K562 (cell line): Measurements from ENCODE around the gene GABRB1.

ENCODE experiments used
- FOSL1 ChIP-seq: fragments of 200-800 bp; sonication (Bioruptor generic); conservative IDR thresholded peaks from 2 replicates; pipeline ENCODE4 v1.6.1; 2016; ENCODE audit warnings: missing genetic modification characterization, missing compliant biosample characterization
- GABPA ChIP-seq: fragments of 200-800 bp; sonication (Bioruptor generic); conservative IDR thresholded peaks from 2 replicates; pipeline ENCODE4 v1.6.1; 2016; ENCODE audit warnings: low read depth, missing genetic modification characterization, missing compliant biosample characterization
- JUN ChIP-seq, 2 experiments: sonication (generic) in 1 of 2; formaldehyde crosslinking in 1 of 2; IDR thresholded peaks; 2 replicates each; pipeline versions ENCODE4 v1.6.1 to v1.8.0; 2012 to 2022; ENCODE audit warnings: borderline replicate concordance in 2 of 2, mild to moderate bottlenecking in 2 of 2, improper control_type of control experiment in 1 of 2, low read depth in 1 of 2, low read length in 1 of 2, missing genetic modification reagents in 1 of 2
- SAP30 ChIP-seq: fragments of 200-600 bp; sonication (generic); IDR thresholded peaks from 2 replicates; pipeline ENCODE4 v1.6.1; 2012; ENCODE audit warnings: borderline replicate concordance, low read depth, mild to moderate bottlenecking, moderate library complexity, low read length, control low read depth, inconsistent platforms; ENCODE audit not compliant: insufficient read depth, poor library complexity, severe bottlenecking
- ZFP36 ChIP-seq: fragments of 150-350 bp; IDR thresholded peaks from 2 replicates; pipeline ENCODE4 v1.6.1; 2018; ENCODE audit warnings: low read length, low read depth; ENCODE audit not compliant: partially characterized antibody
- ZNF24 ChIP-seq: fragments of 450-650 bp; IDR thresholded peaks from 2 replicates; pipeline ENCODE4 v1.6.1; 2016
- TF ChIP-seq, protein P1 (sequence below), 3 experiments: IDR thresholded peaks in 2 of 3; conservative IDR thresholded peaks in 1 of 3; 2 replicates each; pipeline ENCODE4 v1.5.1; 2011 to 2012; ENCODE audit warnings: low read length in 3 of 3, mild to moderate bottlenecking in 3 of 3, control low read depth in 2 of 3, improper control_type of control experiment in 1 of 3, inconsistent platforms in 1 of 3, low read depth in 1 of 3, mixed read lengths in 1 of 3, moderate library complexity in 1 of 3; ENCODE audit not compliant: insufficient read depth in 2 of 3
- TF ChIP-seq, protein P2 (sequence below): sonication (generic); formaldehyde crosslinking; IDR thresholded peaks from 2 replicates; pipeline ENCODE4 v1.8.1; 2022; ENCODE audit warnings: missing genetic modification reagents
- TF ChIP-seq, protein P3 (sequence below): sonication (generic); formaldehyde crosslinking; IDR thresholded peaks from 2 replicates; pipeline ENCODE4 v1.8.1; 2023; ENCODE audit warnings: mild to moderate bottlenecking, missing genetic modification reagents
- TF ChIP-seq, protein P4 (sequence below): fragments of 450-650 bp; IDR thresholded peaks from 2 replicates; pipeline ENCODE4 v1.6.1; 2016

DNA sequence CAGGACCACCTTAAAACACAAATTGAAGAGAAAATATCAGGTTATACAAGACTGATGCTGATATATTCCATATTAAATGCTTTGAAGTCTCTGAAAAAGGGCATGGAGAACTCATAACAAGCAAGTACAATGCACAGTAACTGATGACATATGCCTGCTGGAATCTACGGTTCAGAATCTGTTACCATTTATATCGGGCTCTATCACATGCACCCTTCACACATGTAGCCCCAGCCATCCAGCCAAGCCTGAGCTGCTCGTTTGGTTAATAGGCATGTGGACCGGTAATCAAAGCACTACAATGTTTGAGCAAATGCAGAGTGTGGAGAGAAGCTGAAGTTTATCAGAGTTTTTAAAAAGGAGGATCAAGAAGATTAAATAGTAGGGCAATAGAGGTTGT lies 420.3 kb downstream of the GABRB1 start:
- no peak for TF ChIP-seq FOSL1 (tag)
- TF ChIP-seq ZNF24: no peak
- TF ChIP-seq, protein P1, sequence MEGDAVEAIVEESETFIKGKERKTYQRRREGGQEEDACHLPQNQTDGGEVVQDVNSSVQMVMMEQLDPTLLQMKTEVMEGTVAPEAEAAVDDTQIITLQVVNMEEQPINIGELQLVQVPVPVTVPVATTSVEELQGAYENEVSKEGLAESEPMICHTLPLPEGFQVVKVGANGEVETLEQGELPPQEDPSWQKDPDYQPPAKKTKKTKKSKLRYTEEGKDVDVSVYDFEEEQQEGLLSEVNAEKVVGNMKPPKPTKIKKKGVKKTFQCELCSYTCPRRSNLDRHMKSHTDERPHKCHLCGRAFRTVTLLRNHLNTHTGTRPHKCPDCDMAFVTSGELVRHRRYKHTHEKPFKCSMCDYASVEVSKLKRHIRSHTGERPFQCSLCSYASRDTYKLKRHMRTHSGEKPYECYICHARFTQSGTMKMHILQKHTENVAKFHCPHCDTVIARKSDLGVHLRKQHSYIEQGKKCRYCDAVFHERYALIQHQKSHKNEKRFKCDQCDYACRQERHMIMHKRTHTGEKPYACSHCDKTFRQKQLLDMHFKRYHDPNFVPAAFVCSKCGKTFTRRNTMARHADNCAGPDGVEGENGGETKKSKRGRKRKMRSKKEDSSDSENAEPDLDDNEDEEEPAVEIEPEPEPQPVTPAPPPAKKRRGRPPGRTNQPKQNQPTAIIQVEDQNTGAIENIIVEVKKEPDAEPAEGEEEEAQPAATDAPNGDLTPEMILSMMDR (IDR thresholded peaks at IDR 0.05 in 2 of 3, conservative IDR thresholded peaks at IDR 0.05 in 1 of 3; ENCODE audit: insufficient read depth in 2 of 3, low read depth in 1 of 3, low read length in 3 of 3): no peak
- TF ChIP-seq, protein P2, sequence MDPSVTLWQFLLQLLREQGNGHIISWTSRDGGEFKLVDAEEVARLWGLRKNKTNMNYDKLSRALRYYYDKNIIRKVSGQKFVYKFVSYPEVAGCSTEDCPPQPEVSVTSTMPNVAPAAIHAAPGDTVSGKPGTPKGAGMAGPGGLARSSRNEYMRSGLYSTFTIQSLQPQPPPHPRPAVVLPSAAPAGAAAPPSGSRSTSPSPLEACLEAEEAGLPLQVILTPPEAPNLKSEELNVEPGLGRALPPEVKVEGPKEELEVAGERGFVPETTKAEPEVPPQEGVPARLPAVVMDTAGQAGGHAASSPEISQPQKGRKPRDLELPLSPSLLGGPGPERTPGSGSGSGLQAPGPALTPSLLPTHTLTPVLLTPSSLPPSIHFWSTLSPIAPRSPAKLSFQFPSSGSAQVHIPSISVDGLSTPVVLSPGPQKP (CRISPR knock-in tag): no peak
- TF ChIP-seq, protein P3, sequence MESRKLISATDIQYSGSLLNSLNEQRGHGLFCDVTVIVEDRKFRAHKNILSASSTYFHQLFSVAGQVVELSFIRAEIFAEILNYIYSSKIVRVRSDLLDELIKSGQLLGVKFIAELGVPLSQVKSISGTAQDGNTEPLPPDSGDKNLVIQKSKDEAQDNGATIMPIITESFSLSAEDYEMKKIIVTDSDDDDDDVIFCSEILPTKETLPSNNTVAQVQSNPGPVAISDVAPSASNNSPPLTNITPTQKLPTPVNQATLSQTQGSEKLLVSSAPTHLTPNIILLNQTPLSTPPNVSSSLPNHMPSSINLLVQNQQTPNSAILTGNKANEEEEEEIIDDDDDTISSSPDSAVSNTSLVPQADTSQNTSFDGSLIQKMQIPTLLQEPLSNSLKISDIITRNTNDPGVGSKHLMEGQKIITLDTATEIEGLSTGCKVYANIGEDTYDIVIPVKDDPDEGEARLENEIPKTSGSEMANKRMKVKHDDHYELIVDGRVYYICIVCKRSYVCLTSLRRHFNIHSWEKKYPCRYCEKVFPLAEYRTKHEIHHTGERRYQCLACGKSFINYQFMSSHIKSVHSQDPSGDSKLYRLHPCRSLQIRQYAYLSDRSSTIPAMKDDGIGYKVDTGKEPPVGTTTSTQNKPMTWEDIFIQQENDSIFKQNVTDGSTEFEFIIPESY (CRISPR knock-in tag): no peak
- TF ChIP-seq JUN (IDR thresholded peaks at IDR 0.05; ENCODE audit: borderline replicate concordance, low read depth, low read length): no peak
- no peak for TF ChIP-seq JUN (CRISPR knock-in tag; IDR thresholded peaks at IDR 0.05; ENCODE audit: borderline replicate concordance)
- TF ChIP-seq GABPA (tag): no peak
- TF ChIP-seq ZFP36: no peak
- TF ChIP-seq SAP30: no peak
- TF ChIP-seq, protein P4, sequence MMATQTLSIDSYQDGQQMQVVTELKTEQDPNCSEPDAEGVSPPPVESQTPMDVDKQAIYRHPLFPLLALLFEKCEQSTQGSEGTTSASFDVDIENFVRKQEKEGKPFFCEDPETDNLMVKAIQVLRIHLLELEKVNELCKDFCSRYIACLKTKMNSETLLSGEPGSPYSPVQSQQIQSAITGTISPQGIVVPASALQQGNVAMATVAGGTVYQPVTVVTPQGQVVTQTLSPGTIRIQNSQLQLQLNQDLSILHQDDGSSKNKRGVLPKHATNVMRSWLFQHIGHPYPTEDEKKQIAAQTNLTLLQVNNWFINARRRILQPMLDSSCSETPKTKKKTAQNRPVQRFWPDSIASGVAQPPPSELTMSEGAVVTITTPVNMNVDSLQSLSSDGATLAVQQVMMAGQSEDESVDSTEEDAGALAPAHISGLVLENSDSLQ: no peak
